ENCODE measurements around the gene SAMD5. TPM values are rescaled to one million over a fixed set of nuclear protein-coding genes. Genes with fewer than 3 reads are reported as not detected.

Gene SAMD5
- total RNA-seq, 1 donor from 2014 or later = 1.5 TPM

DNA sequence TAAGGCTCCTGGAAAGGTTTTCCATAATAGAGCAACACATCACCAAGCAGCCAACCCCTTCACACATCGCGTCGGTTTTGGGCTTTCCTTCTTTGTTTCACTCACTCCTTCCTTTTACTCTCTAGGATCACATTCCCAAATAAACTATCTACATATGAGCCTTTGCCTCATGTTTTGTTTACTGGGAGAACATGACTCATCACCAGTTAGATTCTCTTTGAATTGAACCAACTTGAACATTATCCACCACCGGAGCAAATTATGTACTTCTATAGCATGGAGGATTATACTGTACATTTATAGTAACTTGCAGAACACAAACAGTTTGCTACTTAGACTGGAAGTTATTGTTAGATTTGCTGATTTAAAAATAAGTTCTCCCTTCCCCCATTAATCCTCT lies 41.0 kb downstream of the SAMD5 start:
- Mint-ChIP-seq H3K4me3 (no peak overlapping the region), H3K4me1 (peaks cover 8% of the 10 kb centered on the region), H3K36me3 (ENCODE audit: low read depth) (no peaks in the 10 kb centered on the region), H3K27me3 (ENCODE audit: low read depth) (no peaks in the 10 kb centered on the region), H3K27ac (ENCODE audit: unreplicated experiment) (no peak overlapping the region), H3K9me3 (no peaks in the 10 kb centered on the region)
- TF ChIP-seq, protein P1, sequence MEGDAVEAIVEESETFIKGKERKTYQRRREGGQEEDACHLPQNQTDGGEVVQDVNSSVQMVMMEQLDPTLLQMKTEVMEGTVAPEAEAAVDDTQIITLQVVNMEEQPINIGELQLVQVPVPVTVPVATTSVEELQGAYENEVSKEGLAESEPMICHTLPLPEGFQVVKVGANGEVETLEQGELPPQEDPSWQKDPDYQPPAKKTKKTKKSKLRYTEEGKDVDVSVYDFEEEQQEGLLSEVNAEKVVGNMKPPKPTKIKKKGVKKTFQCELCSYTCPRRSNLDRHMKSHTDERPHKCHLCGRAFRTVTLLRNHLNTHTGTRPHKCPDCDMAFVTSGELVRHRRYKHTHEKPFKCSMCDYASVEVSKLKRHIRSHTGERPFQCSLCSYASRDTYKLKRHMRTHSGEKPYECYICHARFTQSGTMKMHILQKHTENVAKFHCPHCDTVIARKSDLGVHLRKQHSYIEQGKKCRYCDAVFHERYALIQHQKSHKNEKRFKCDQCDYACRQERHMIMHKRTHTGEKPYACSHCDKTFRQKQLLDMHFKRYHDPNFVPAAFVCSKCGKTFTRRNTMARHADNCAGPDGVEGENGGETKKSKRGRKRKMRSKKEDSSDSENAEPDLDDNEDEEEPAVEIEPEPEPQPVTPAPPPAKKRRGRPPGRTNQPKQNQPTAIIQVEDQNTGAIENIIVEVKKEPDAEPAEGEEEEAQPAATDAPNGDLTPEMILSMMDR (conservative IDR thresholded peaks at IDR 0.05) = no peak
- DNase-seq (ENCODE audit: low read depth, low spot score) = no peak

DNA sequence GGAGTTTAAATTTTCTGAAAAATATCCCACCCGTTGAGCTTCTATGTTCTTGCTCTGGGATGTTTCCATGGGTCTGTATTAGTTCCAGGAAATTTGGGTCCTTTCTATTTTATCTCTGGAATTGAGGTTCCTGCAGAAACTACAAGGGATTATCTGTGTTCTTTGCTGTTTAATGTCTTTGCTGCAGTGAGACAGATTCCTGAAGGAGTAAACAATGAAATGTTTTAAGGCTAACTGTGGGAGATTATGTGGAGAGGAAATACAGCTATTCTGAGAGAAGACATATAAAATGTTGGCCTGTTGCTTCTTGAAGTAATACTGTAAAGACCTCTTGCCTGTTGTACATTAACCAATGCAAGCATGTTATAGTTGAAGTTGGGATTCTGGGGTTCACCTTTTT lies 43.5 kb downstream of the SAMD5 start:
- Mint-ChIP-seq H3K4me3 (no peak overlapping the region), H3K27ac (ENCODE audit: unreplicated experiment) (no peak overlapping the region), H3K4me1 (peaks cover 8% of the 10 kb centered on the region), H3K9me3 (no peaks in the 10 kb centered on the region), H3K36me3 (ENCODE audit: low read depth) (no peaks in the 10 kb centered on the region), H3K27me3 (ENCODE audit: low read depth) (no peaks in the 10 kb centered on the region)
- no peak for DNase-seq (ENCODE audit: low read depth, low spot score)
- TF ChIP-seq, protein P1 (conservative IDR thresholded peaks at IDR 0.05) = no peak

GRCh38 chr6:147553099-147553498 lies 44.6 kb downstream of the SAMD5 start:
- Mint-ChIP-seq H3K27ac (ENCODE audit: unreplicated experiment) (no peak overlapping the region), H3K27me3 (ENCODE audit: low read depth) (no peaks in the 10 kb centered on the region), H3K4me1 (peaks cover 8% of the 10 kb centered on the region), H3K9me3 (no peaks in the 10 kb centered on the region), H3K4me3 (no peak overlapping the region), H3K36me3 (ENCODE audit: low read depth) (no peaks in the 10 kb centered on the region)
- TF ChIP-seq, protein P1 (conservative IDR thresholded peaks at IDR 0.05) = no peak
- DNase-seq (ENCODE audit: low read depth, low spot score) = no peak

DNA sequence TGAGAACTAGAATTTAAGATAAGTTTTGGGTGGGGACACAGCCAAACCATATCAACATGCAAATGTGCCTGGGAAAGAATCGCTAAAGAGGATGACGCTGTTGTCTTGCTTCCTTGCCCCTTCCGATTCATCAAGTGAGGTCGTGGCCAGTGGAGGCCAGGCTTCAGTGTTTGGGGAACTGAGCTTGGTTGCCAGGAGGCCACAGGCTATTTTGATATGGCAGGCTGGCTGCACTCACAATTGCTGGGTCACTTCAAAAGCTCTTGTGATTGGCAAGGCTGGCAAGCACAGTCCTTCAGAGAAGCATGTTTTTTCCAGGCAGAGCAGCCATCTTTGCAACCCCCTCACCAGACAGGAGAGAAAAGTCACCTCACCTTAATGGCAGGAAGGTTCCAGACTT lies 45.8 kb downstream of the SAMD5 start:
- H3K4me3 Mint-ChIP-seq = no peak overlapping the region
- no peaks in the 10 kb centered on the region for H3K36me3 Mint-ChIP-seq (ENCODE audit: low read depth)
- no peaks in the 10 kb centered on the region for H3K9me3 Mint-ChIP-seq
- H3K4me1 Mint-ChIP-seq = peaks cover 16% of the 10 kb centered on the region
- TF ChIP-seq, protein P1 (conservative IDR thresholded peaks at IDR 0.05) = no peak
- no peak overlapping the region for H3K27ac Mint-ChIP-seq (ENCODE audit: unreplicated experiment)
- no peaks in the 10 kb centered on the region for H3K27me3 Mint-ChIP-seq (ENCODE audit: low read depth)
- DNase-seq (ENCODE audit: low read depth, low spot score) = no peak

- no peaks in the 10 kb centered on the region for H3K36me3 Mint-ChIP-seq (ENCODE audit: low read depth)
- no peak overlapping the region for H3K4me3 Mint-ChIP-seq
- peak overlapping the region; percentile 58 for H3K27ac Mint-ChIP-seq (ENCODE audit: unreplicated experiment)
- H3K27me3 Mint-ChIP-seq (ENCODE audit: low read depth) = no peaks in the 10 kb centered on the region
- no peak for DNase-seq (ENCODE audit: low read depth, low spot score)
- no peaks in the 10 kb centered on the region for H3K9me3 Mint-ChIP-seq
- peaks cover 10% of the 10 kb centered on the region for H3K4me1 Mint-ChIP-seq
- TF ChIP-seq, protein P1 (conservative IDR thresholded peaks at IDR 0.05) = no peak
These were observed 50.5 kb downstream of the SAMD5 start for GRCh38 chr6:147559006-147559405.

- no peaks in the 10 kb centered on the region for H3K9me3 Mint-ChIP-seq
- no peaks in the 10 kb centered on the region for H3K36me3 Mint-ChIP-seq (ENCODE audit: low read depth)
- TF ChIP-seq, protein P1 (conservative IDR thresholded peaks at IDR 0.05) = no peak
- DNase-seq (ENCODE audit: low read depth, low spot score) = no peak
- H3K4me3 Mint-ChIP-seq = no peak overlapping the region
- peaks cover 10% of the 10 kb centered on the region for H3K4me1 Mint-ChIP-seq
- no peak overlapping the region for H3K27ac Mint-ChIP-seq (ENCODE audit: unreplicated experiment)
- H3K27me3 Mint-ChIP-seq (ENCODE audit: low read depth) = no peaks in the 10 kb centered on the region
These were observed 52.2 kb downstream of the SAMD5 start for GRCh38 chr6:147560670-147561069.

All from neural crest cell (in vitro differentiated cells).